GM20431 (cell line): Measurements from ENCODE around the gene HTR4.
"Not testable (repeated sequence)": the region's sequence is repeated elsewhere in the genome, so short reads cannot be mapped to it uniquely, and the experiment has no call there.

Experiments used
- in situ Hi-C: fragments of 300-500 bp; cut with MseI, MboI; formaldehyde crosslinking; loops from one replicate; pipeline ENCODE4 v1.15.0; 2020; ENCODE audit warnings: low sequenced_read_pairs; ENCODE audit not compliant: unreplicated experiment

Gene HTR4

GRCh38 chr5:148541054-148541835 is 113.1 kb downstream of the HTR4 start:
- in situ Hi-C loops = no loop called here

GRCh38 chr5:148540647-148541046 is 113.7 kb downstream of the HTR4 start:
- in situ Hi-C loops = no loop called here

GRCh38 chr5:148539851-148540250 is 114.5 kb downstream of the HTR4 start:
- in situ Hi-C loops = no loop called here

- in situ Hi-C loops = no loop called here
Measured at GRCh38 chr5:148535190-148535589, 119.1 kb downstream of the HTR4 start.

- in situ Hi-C loops = no loop called here
Measured at GRCh38 chr5:148532969-148533670, 121.2 kb downstream of the HTR4 start.

- in situ Hi-C loops = not testable (repeated sequence)
Measured at GRCh38 chr5:148529450-148529849, 124.9 kb downstream of the HTR4 start.

GRCh38 chr5:148524721-148525120 is 129.6 kb downstream of the HTR4 start:
- in situ Hi-C loops = no loop called here

GRCh38 chr5:148523139-148523538 is 131.2 kb downstream of the HTR4 start:
- in situ Hi-C loops = no loop called here

GRCh38 chr5:148515460-148515859 is 138.9 kb downstream of the HTR4 start:
- in situ Hi-C loops = no loop called here

- in situ Hi-C loops = no loop called here
Measured at GRCh38 chr5:148514344-148514743, 140.0 kb downstream of the HTR4 start.

- in situ Hi-C loops = no loop called here
Measured at GRCh38 chr5:148512498-148512897, 141.8 kb downstream of the HTR4 start.

GRCh38 chr5:148511810-148512347 is 142.4 kb downstream of the HTR4 start:
- in situ Hi-C loops = no loop called here

GRCh38 chr5:148509893-148510292 is 144.4 kb downstream of the HTR4 start:
- in situ Hi-C loops = no loop called here

- in situ Hi-C loops = no loop called here
Measured at GRCh38 chr5:148507648-148508047, 146.7 kb downstream of the HTR4 start.

- in situ Hi-C loops = no loop called here
Measured at GRCh38 chr5:148499452-148499851, 154.9 kb downstream of the HTR4 start.

GRCh38 chr5:148497757-148498156 is 156.6 kb downstream of the HTR4 start:
- in situ Hi-C loops = no loop called here

GRCh38 chr5:148492351-148492750 is 162.0 kb downstream of the HTR4 start:
- in situ Hi-C loops = no loop called here

- in situ Hi-C loops = no loop called here
Measured at GRCh38 chr5:148491793-148492184, 162.5 kb downstream of the HTR4 start.

GRCh38 chr5:148491015-148491792 is 163.1 kb downstream of the HTR4 start:
- in situ Hi-C loops = no loop called here

- in situ Hi-C loops = no loop called here
Measured at GRCh38 chr5:148488757-148489156, 165.6 kb downstream of the HTR4 start.

GRCh38 chr5:148486456-148486855 is 167.9 kb downstream of the HTR4 start:
- in situ Hi-C loops = no loop called here
